Neural cell (in vitro differentiated cells): ENCODE data around the gene ENAH. TPM values are rescaled to one million over a fixed set of nuclear protein-coding genes. Genes with fewer than 3 reads are reported as not detected.

Experiments used
- H2AFZ ChIP-seq: fragments of 200-600, 300-800 bp; sonication (generic), shearing (Covaris generic); 2 replicates; pipeline ENCODE4 v1.6.0; 2014; ENCODE audit warnings: low read depth, mild to moderate bottlenecking, antibody characterized with exemption, low read length, moderate library complexity
- H3F3A ChIP-seq: fragments of 200-600 bp; shearing (Covaris generic); 2 replicates; pipeline ENCODE4 v1.6.1; 2016; ENCODE audit warnings: mild to moderate bottlenecking, moderate library complexity, mixed read lengths, antibody characterized with exemption, low read length; ENCODE audit not compliant: insufficient read depth, poor library complexity, severe bottlenecking
- H3K27ac ChIP-seq: fragments of 200-600, 300-800 bp; sonication (generic), shearing (Covaris generic); 2 replicates; pipeline ENCODE4 v1.5.1; 2014; ENCODE audit warnings: mild to moderate bottlenecking, low read length, moderate library complexity
- H3K27me3 ChIP-seq: fragments of 300-800, 200-600 bp; sonication (generic), shearing (Covaris generic); 2 replicates; pipeline ENCODE4 v1.6.0; 2014; ENCODE audit warnings: mild to moderate bottlenecking, low read depth, low read length, moderate library complexity; ENCODE audit not compliant: insufficient read depth
- H3K36me3 ChIP-seq: fragments of 300-800, 200-600 bp; sonication (generic), shearing (Covaris generic); 2 replicates; pipeline ENCODE4 v1.5.1; 2014; ENCODE audit warnings: mild to moderate bottlenecking, antibody characterized with exemption, low read length, moderate library complexity; ENCODE audit not compliant: insufficient read depth
- H3K4me2 ChIP-seq: fragments of 300-800, 200-600 bp; sonication (generic), shearing (Covaris generic); 2 replicates; pipeline ENCODE4 v1.6.0; 2014; ENCODE audit warnings: mild to moderate bottlenecking, low read length
- H3K4me3 ChIP-seq: fragments of 300-800, 200-600 bp; sonication (generic), shearing (Covaris generic); 2 replicates; pipeline ENCODE4 v1.5.1; 2014; ENCODE audit warnings: mild to moderate bottlenecking, low read length, moderate library complexity
- H3K79me2 ChIP-seq: fragments of 200-600 bp; shearing (Covaris generic); replicated peaks from 2 replicates; pipeline ENCODE4 v1.6.0; 2014; ENCODE audit warnings: mild to moderate bottlenecking, low read length, moderate library complexity; ENCODE audit not compliant: insufficient read depth
- H3K9ac ChIP-seq: fragments of 300-800, 200-600 bp; sonication (generic), shearing (Covaris generic); 2 replicates; pipeline ENCODE4 v1.6.1; 2016; ENCODE audit warnings: mild to moderate bottlenecking, low read length, mixed read lengths
- H3K9me2 ChIP-seq: fragments of 200-600 bp; shearing (Covaris generic); 2 replicates; pipeline ENCODE4 v1.6.1; 2016; ENCODE audit warnings: mild to moderate bottlenecking, low read length, mixed read lengths; ENCODE audit not compliant: insufficient read depth
- H3K9me3 ChIP-seq: fragments of 200-600, 300-800 bp; sonication (generic), shearing (Covaris generic); 2 replicates; pipeline ENCODE4 v1.6.1; 2016; ENCODE audit warnings: mild to moderate bottlenecking, mixed run types, low read length, moderate library complexity, mixed read lengths
- H4K20me1 ChIP-seq: fragments of 200-600 bp; shearing (Covaris generic); 2 replicates; pipeline ENCODE4 v1.6.1; 2016; ENCODE audit warnings: mild to moderate bottlenecking, mixed run types; ENCODE audit not compliant: insufficient read depth
- EP300 ChIP-seq: fragments of 450-650 bp; conservative IDR thresholded peaks from 2 replicates; pipeline ENCODE4 v1.6.1; 2014; ENCODE audit warnings: antibody characterized with exemption, mild to moderate bottlenecking, moderate library complexity; ENCODE audit not compliant: poor library complexity, severe bottlenecking
- EZH2 ChIP-seq: fragments of 200-600, 300-800 bp; shearing (Covaris generic), sonication (generic); IDR thresholded peaks from 2 replicates; pipeline ENCODE4 v1.6.1; 2014; ENCODE audit warnings: antibody characterized with exemption, low read length, borderline replicate concordance, mild to moderate bottlenecking; ENCODE audit not compliant: insufficient read depth, poor library complexity, severe bottlenecking
- MXI1 ChIP-seq: fragments of 450-650 bp; conservative IDR thresholded peaks from 2 replicates; pipeline ENCODE4 v1.6.1; 2014; ENCODE audit warnings: antibody characterized with exemption, mild to moderate bottlenecking; ENCODE audit not compliant: poor library complexity, severe bottlenecking
- POLR2AphosphoS5 ChIP-seq: IDR thresholded peaks from 2 replicates; pipeline ENCODE4 v1.6.1; 2012
- RAD21 ChIP-seq: fragments of 450-650 bp; conservative IDR thresholded peaks from 2 replicates; pipeline ENCODE4 v1.6.1; 2014; ENCODE audit warnings: antibody characterized with exemption, mild to moderate bottlenecking, moderate library complexity
- SMC3 ChIP-seq: fragments of 450-650 bp; conservative IDR thresholded peaks from 2 replicates; pipeline ENCODE4 v1.6.1; 2014; ENCODE audit warnings: antibody characterized with exemption, mild to moderate bottlenecking, moderate library complexity; ENCODE audit not compliant: poor library complexity
- TAF1 ChIP-seq: IDR thresholded peaks from 2 replicates; pipeline ENCODE4 v1.6.1; 2012; ENCODE audit warnings: low read depth
- polyA plus RNA-seq: library from polyadenylated mRNA; depleted of rRNA; stranded (reverse); fragments of >200 nt; gene quantifications from 2 replicates; pipeline ENCODE4 v1.2.3, GENCODE V29; 2014
- TF ChIP-seq, protein P1 (sequence below): fragments of 450-650 bp; IDR thresholded peaks from 2 replicates; pipeline ENCODE4 v1.5.1; 2014; ENCODE audit warnings: antibody characterized with exemption, mild to moderate bottlenecking, moderate library complexity; ENCODE audit not compliant: poor library complexity, severe bottlenecking
- TF ChIP-seq, protein P2 (sequence below): IDR thresholded peaks from 2 replicates; pipeline ENCODE4 v1.6.1; 2012; ENCODE audit warnings: borderline replicate concordance

The ENAH gene
- polyA plus RNA-seq, 1 donor from 2014 or later = 58.4 TPM

DNA sequence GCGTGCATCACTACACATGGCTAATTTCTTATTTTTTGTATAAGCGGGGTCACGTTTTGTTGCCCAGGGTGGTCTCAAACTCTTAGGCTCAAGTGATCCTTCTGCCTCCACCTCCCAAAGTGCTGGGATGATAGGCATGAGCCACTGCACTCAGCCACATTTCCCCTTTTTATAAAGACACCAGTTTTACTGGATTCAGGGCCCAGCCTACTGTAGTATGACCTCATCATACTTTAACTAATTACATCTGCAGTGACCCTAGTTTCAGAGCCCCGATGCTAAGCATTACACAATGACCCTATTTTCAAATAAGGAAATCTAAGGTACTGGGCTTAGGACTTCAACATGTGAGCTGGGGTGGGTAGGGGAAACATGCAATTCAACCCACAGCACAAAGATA, 31.8 kb upstream of the ENAH start:
- H3K36me3 ChIP-seq = no peaks in the 10 kb centered on the region
- H3K9ac ChIP-seq = no peak overlapping the region
- H3K27ac ChIP-seq = no peak overlapping the region
- TF ChIP-seq SMC3 (no peak), POLR2AphosphoS5 (no peak)
- TF ChIP-seq, protein P1, sequence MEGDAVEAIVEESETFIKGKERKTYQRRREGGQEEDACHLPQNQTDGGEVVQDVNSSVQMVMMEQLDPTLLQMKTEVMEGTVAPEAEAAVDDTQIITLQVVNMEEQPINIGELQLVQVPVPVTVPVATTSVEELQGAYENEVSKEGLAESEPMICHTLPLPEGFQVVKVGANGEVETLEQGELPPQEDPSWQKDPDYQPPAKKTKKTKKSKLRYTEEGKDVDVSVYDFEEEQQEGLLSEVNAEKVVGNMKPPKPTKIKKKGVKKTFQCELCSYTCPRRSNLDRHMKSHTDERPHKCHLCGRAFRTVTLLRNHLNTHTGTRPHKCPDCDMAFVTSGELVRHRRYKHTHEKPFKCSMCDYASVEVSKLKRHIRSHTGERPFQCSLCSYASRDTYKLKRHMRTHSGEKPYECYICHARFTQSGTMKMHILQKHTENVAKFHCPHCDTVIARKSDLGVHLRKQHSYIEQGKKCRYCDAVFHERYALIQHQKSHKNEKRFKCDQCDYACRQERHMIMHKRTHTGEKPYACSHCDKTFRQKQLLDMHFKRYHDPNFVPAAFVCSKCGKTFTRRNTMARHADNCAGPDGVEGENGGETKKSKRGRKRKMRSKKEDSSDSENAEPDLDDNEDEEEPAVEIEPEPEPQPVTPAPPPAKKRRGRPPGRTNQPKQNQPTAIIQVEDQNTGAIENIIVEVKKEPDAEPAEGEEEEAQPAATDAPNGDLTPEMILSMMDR = no peak
- no peaks in the 10 kb centered on the region for H3K9me2 ChIP-seq
- no peak overlapping the region for H2AFZ ChIP-seq
- H3K4me3 ChIP-seq = no peak overlapping the region
- no peaks in the 10 kb centered on the region for H3F3A ChIP-seq
- no peaks in the 10 kb centered on the region for H3K9me3 ChIP-seq
- H3K27me3 ChIP-seq = no peaks in the 10 kb centered on the region
- no peaks in the 10 kb centered on the region for H3K79me2 ChIP-seq
- no peaks in the 10 kb centered on the region for H4K20me1 ChIP-seq
- H3K4me2 ChIP-seq = no peak overlapping the region

DNA sequence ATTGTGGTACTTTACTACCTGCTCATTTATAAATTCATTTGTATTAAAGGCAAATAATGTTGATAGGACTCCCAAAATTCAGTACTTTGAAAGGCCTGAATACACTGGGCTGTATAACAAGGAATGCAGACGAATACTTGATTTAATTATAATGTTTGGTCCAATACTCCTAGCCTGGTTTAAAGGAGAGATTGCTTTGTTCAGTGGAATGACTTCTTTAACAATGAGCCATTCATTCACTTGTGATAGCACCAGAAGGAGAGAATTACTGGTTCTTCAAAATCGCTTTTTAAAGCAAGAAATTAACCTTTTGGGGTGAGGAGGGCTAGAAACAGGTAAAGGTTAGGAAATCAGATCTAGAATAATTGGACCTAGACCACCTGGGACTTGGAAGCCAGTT, 28.3 kb upstream of the ENAH start:
- H3K4me2 ChIP-seq = no peak overlapping the region
- H3K9me3 ChIP-seq = no peaks in the 10 kb centered on the region
- no peak overlapping the region for H3K27ac ChIP-seq
- H3K27me3 ChIP-seq = no peaks in the 10 kb centered on the region
- TF ChIP-seq SMC3 = no peak
- no peak for TF ChIP-seq POLR2AphosphoS5
- TF ChIP-seq EZH2 = no peak
- TF ChIP-seq EP300 = no peak
- TF ChIP-seq, protein P2, sequence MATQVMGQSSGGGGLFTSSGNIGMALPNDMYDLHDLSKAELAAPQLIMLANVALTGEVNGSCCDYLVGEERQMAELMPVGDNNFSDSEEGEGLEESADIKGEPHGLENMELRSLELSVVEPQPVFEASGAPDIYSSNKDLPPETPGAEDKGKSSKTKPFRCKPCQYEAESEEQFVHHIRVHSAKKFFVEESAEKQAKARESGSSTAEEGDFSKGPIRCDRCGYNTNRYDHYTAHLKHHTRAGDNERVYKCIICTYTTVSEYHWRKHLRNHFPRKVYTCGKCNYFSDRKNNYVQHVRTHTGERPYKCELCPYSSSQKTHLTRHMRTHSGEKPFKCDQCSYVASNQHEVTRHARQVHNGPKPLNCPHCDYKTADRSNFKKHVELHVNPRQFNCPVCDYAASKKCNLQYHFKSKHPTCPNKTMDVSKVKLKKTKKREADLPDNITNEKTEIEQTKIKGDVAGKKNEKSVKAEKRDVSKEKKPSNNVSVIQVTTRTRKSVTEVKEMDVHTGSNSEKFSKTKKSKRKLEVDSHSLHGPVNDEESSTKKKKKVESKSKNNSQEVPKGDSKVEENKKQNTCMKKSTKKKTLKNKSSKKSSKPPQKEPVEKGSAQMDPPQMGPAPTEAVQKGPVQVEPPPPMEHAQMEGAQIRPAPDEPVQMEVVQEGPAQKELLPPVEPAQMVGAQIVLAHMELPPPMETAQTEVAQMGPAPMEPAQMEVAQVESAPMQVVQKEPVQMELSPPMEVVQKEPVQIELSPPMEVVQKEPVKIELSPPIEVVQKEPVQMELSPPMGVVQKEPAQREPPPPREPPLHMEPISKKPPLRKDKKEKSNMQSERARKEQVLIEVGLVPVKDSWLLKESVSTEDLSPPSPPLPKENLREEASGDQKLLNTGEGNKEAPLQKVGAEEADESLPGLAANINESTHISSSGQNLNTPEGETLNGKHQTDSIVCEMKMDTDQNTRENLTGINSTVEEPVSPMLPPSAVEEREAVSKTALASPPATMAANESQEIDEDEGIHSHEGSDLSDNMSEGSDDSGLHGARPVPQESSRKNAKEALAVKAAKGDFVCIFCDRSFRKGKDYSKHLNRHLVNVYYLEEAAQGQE = no peak
- no peak for TF ChIP-seq MXI1
- no peak for TF ChIP-seq TAF1
- TF ChIP-seq, protein P1 = no peak
- no peak for TF ChIP-seq RAD21
- H3K4me3 ChIP-seq = no peak overlapping the region
- no peaks in the 10 kb centered on the region for H4K20me1 ChIP-seq
- H3K36me3 ChIP-seq = no peaks in the 10 kb centered on the region
- no peak overlapping the region for H2AFZ ChIP-seq
- no peaks in the 10 kb centered on the region for H3K9me2 ChIP-seq
- H3K9ac ChIP-seq = no peak overlapping the region
- no peaks in the 10 kb centered on the region for H3F3A ChIP-seq
- no peaks in the 10 kb centered on the region for H3K79me2 ChIP-seq
